Vagina (tissue), 2 donors: ENCODE results near the gene CHIT1. TPM values are rescaled to one million over a fixed set of nuclear protein-coding genes. Genes with fewer than 3 reads are reported as not detected.

Experiments used
- DNase-seq, 2 donors: peaks; one replicate each; pipeline ENCODE4 v3.0.0-alpha.2; 2017; ENCODE audit errors: extremely low spot score in 2 of 2
- H3K27ac ChIP-seq: fragments of 200-600 bp; sonication (generic); one replicate; pipeline ENCODE4 v1.5.1; 2019
- H3K27me3 ChIP-seq: fragments of 200-600 bp; sonication (generic); one replicate; pipeline ENCODE4 v1.5.1; 2019
- H3K36me3 ChIP-seq, 2 donors: fragments of 200-600 bp; sonication (generic); one replicate each; pipeline ENCODE4 v1.5.1; 2017 to 2019
- H3K4me1 ChIP-seq: fragments of 200-600 bp; sonication (generic); one replicate; pipeline ENCODE4 v1.5.1; 2019
- H3K4me3 ChIP-seq, 2 donors: fragments of 200-600 bp; sonication (generic); 1 replicate in 1 of 2; 2 replicates in 1 of 2; pipeline ENCODE4 v1.5.1; 2016 to 2019
- H3K9me3 ChIP-seq: fragments of 200-600 bp; sonication (generic); one replicate; pipeline ENCODE4 v1.5.1; 2019
- POLR2A ChIP-seq, 2 donors: fragments of 450-650 bp; IDR thresholded peaks; one replicate each; pipeline ENCODE4 v1.6.1; 2017; ENCODE audit warnings: antibody characterized with exemption in 2 of 2, mild to moderate bottlenecking in 2 of 2, moderate library complexity in 2 of 2
- POLR2AphosphoS5 ChIP-seq, 2 donors: sonication (generic); formaldehyde crosslinking; IDR thresholded peaks; one replicate each; pipeline ENCODE4 v1.9.0; 2017; ENCODE audit warnings: antibody characterized with exemption in 2 of 2, mild to moderate bottlenecking in 2 of 2, low read depth in 1 of 2; ENCODE audit not compliant: insufficient read depth in 1 of 2
- intact Hi-C: fragments of 100-400 bp; cut with DNase I; formaldehyde crosslinking; loops from one replicate; pipeline ENCODE4 v1.15.1; 2023
- total RNA-seq: library from RNA; depleted of rRNA; stranded (reverse); fragments of >200 nt; gene quantifications from one replicate; pipeline ENCODE4 v1.2.3, GENCODE V29; 2016
- TF ChIP-seq, protein P1 (sequence below), 3 experiments: fragments of 450-650 bp in 2 of 3; fragments of 200-600 bp in 1 of 3; sonication (generic) in 1 of 3; IDR thresholded peaks; one replicate each; pipeline ENCODE4 v1.5.1; 2017 to 2019; ENCODE audit warnings: antibody characterized with exemption in 3 of 3, mild to moderate bottlenecking in 2 of 3, moderate library complexity in 2 of 3

The CHIT1 gene
- total RNA-seq, 1 donor from 2014 or later = not detected

DNA sequence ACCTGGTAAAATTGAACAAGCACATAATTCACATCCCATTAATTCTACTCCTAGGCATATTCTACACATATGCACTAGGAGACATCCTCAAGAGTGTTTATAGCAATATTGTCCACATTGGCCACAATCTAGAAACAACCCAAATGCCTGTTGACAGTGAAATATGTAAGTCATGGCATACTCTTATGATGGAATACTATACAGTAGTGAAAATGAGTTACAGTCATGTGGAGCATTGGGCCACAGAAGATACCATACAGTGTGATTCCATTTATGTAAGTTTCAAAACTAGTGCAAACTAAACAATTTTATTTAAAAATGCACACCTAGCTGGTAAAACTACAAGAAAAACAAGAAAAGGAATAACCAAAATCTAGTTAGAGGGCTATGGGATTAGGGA lies 19.1 kb downstream of the CHIT1 start:
- Histone ChIP-seq H3K36me3 (no peaks in the 10 kb centered on the region), H3K9me3 (no peaks in the 10 kb centered on the region), H3K27ac (no peak overlapping the region), H3K4me3 (no peak overlapping the region), H3K4me1 (no peaks in the 10 kb centered on the region), H3K27me3 (no peaks in the 10 kb centered on the region)
- TF ChIP-seq POLR2AphosphoS5 (IDR thresholded peaks at IDR 0.05; ENCODE audit: insufficient read depth in 1 of 2, low read depth in 1 of 2) = no peak
- DNase-seq = no peak
- intact Hi-C loops = loop anchor here (5.0 kb wide), 1 partner anchor 88 kb away; no protein-coding TSS in a partner anchor

DNA sequence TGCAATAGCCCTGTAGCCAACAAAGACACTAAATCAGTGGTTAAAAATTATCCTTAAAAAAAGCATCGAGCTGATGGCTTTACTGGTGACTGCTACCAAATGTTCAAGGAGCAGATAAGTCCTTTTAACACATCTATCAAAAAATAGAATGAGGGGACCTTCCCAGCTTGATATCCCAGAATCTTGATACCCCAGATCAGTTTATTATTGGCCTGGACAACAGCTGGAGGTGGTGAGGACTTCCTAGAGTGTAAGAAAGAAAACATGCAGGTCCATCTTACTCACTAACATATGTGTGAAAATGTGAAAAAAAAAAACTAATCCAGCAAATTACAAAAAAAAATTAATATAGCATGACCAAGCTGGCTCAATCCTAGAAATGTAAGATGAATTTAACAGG lies 21.3 kb downstream of the CHIT1 start:
- Histone ChIP-seq H3K9me3 (no peaks in the 10 kb centered on the region), H3K36me3 (no peaks in the 10 kb centered on the region), H3K27me3 (no peaks in the 10 kb centered on the region), H3K4me1 (peaks cover 3% of the 10 kb centered on the region), H3K4me3 (no peak overlapping the region), H3K27ac (no peak overlapping the region)
- no peak for TF ChIP-seq POLR2AphosphoS5 (IDR thresholded peaks at IDR 0.05; ENCODE audit: insufficient read depth in 1 of 2, low read depth in 1 of 2)
- TF ChIP-seq, protein P1, sequence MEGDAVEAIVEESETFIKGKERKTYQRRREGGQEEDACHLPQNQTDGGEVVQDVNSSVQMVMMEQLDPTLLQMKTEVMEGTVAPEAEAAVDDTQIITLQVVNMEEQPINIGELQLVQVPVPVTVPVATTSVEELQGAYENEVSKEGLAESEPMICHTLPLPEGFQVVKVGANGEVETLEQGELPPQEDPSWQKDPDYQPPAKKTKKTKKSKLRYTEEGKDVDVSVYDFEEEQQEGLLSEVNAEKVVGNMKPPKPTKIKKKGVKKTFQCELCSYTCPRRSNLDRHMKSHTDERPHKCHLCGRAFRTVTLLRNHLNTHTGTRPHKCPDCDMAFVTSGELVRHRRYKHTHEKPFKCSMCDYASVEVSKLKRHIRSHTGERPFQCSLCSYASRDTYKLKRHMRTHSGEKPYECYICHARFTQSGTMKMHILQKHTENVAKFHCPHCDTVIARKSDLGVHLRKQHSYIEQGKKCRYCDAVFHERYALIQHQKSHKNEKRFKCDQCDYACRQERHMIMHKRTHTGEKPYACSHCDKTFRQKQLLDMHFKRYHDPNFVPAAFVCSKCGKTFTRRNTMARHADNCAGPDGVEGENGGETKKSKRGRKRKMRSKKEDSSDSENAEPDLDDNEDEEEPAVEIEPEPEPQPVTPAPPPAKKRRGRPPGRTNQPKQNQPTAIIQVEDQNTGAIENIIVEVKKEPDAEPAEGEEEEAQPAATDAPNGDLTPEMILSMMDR (IDR thresholded peaks at IDR 0.05) = no peak
- no peak for TF ChIP-seq POLR2A (IDR thresholded peaks at IDR 0.05)
- no peak for DNase-seq
- intact Hi-C loops = no loop called here

DNA sequence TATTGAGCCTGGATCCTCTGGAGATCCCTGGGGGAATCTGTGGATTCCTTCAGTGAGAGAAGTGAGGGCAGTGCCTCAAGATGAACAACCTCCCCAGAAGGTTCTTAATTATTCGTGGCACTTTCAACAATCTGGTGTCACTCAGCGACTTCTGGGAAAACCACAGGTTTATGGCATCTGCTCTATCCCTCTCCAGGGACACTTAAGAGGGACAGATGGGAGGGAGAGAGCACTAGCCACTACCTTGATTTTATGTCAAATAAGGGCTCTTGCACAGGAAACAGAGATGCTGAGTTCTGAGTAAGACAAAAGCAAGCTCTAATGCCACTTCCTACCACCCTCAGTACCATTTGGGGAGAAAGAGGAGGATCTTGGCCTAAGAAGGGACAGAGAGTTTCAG lies 21.7 kb downstream of the CHIT1 start:
- H3K4me3 ChIP-seq = no peak overlapping the region
- H3K27ac ChIP-seq = no peak overlapping the region
- H3K4me1 ChIP-seq = peaks cover 7% of the 10 kb centered on the region
- TF ChIP-seq, protein P1 (IDR thresholded peaks at IDR 0.05) = no peak
- TF ChIP-seq POLR2A (IDR thresholded peaks at IDR 0.05) = no peak
- TF ChIP-seq POLR2AphosphoS5 (IDR thresholded peaks at IDR 0.05; ENCODE audit: insufficient read depth in 1 of 2, low read depth in 1 of 2) = no peak
- intact Hi-C loops = no loop called here
- no peaks in the 10 kb centered on the region for H3K9me3 ChIP-seq
- H3K36me3 ChIP-seq = no peaks in the 10 kb centered on the region
- no peaks in the 10 kb centered on the region for H3K27me3 ChIP-seq
- DNase-seq = no peak

DNA sequence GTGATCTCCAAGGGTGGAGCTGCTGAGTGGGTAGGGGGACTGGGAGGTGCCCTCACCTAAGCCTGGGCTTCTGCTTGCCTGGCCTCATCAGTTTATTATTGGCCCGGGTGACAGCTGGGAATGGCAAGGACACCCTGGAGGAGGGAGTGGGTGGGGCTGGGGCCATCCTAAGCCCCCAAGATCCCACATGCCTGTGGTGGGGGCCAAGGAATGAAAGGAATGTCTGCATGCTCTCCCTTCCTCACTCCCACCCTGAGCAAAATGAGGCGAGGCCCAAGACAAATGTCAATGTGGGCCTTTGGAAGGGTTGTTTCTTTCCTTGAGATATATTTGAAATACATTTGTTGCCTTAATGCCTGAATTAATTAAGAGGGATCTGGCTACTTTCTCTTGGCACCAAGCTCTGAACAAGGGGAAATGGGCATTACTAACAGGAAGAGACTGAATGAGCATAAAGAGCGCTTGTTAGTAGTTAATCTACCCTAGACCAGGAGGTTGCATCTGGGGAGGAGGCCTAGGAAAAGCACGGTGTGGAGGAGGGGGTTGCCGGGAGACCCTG lies 23.3 kb downstream of the CHIT1 start:
- peaks cover 19% of the 10 kb centered on the region for H3K4me1 ChIP-seq
- DNase-seq = no peak
- no peaks in the 10 kb centered on the region for H3K36me3 ChIP-seq
- no peaks in the 10 kb centered on the region for H3K27me3 ChIP-seq
- intact Hi-C loops = no loop called here
- H3K4me3 ChIP-seq = no peak overlapping the region
- TF ChIP-seq POLR2A (IDR thresholded peaks at IDR 0.05) = no peak
- H3K27ac ChIP-seq = no peak overlapping the region
- H3K9me3 ChIP-seq = no peaks in the 10 kb centered on the region

DNA sequence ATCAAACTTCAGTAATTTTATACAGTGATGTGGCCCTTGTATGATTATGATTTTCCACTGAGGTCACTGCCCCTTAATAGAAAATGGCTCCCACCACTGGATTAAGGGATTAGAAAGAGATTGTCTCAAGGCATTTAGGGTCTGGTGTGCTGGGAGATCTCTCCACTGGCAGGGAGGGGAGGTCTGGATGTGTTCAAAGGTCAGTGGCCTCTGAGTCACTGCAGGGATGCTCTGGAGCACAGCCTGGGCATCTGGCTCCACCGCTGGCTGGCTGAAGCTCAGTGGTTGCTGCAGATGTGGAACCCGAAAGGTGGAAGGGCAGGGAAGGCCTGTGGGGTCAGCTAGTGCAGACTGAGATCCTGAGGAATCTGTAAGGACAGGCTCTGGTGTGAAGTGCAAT lies 24.7 kb downstream of the CHIT1 start:
- no peak for DNase-seq
- intact Hi-C loops = no loop called here

More for the DNA sequence above, 24.7 kb downstream of the CHIT1 start:
- H3K9me3 ChIP-seq = no peaks in the 10 kb centered on the region
- H3K27ac ChIP-seq = no peak overlapping the region
- TF ChIP-seq, protein P1 (IDR thresholded peaks at IDR 0.05) = no peak
- TF ChIP-seq POLR2A (IDR thresholded peaks at IDR 0.05) = no peak
- no peak for TF ChIP-seq POLR2AphosphoS5 (IDR thresholded peaks at IDR 0.05; ENCODE audit: insufficient read depth in 1 of 2, low read depth in 1 of 2)
- H3K36me3 ChIP-seq = no peaks in the 10 kb centered on the region
- no peak overlapping the region for H3K4me3 ChIP-seq
- no peaks in the 10 kb centered on the region for H3K27me3 ChIP-seq
- H3K4me1 ChIP-seq = peaks cover 27% of the 10 kb centered on the region
